A549 treated with CpdA at 1 μM for 4 hours (cell line): ENCODE data around the gene PLA2G12B. TPM values are rescaled to one million over a fixed set of nuclear protein-coding genes. Genes with fewer than 3 reads are reported as not detected.

Source experiments
- total RNA-seq: library from RNA; stranded (reverse); fragments of 200-300 nt; extraction: Qiagen RNA extraction; gene quantifications from 5 replicates; pipeline ENCODE4 v1.2.3, GENCODE V29; 2022; ENCODE audit warnings: low read depth

The PLA2G12B gene, protein sequence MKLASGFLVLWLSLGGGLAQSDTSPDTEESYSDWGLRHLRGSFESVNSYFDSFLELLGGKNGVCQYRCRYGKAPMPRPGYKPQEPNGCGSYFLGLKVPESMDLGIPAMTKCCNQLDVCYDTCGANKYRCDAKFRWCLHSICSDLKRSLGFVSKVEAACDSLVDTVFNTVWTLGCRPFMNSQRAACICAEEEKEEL
- not detected in 5 replicates for total RNA-seq

GRCh38 chr10:72954596-72955554 is at the start of gene PLA2G12B:
Gene PLA2G12B, minus strand, starts transcription at chr10:72954806. Its CDS starts 121 bp downstream, at chr10:72954685.

GRCh38 chr10:72893136-72893798 is 61.3 kb downstream of the PLA2G12B start, which contains the start of gene OIT3:
Gene OIT3, plus strand, starts transcription at chr10:72893739. Its CDS starts 60 bp downstream, at chr10:72893799.

Other genes starting within 250 kb of the PLA2G12B start
- gene OIT3, start 61.1 kb downstream of the PLA2G12B start, total RNA-seq, result 0.03 to 0.13 TPM (median 0.05 TPM) in 4 of 5 replicates, not detected in the other
- 19.7 to 29.1 TPM (median 22.6 TPM) in 5 replicates for gene P4HA1, start 142.1 kb upstream of the PLA2G12B start, total RNA-seq
- gene NUDT13, start 155.6 kb upstream of the PLA2G12B start, total RNA-seq, result 2.2 to 5.4 TPM (median 2.9 TPM) in 5 replicates
- 26.8 to 34.5 TPM (median 27.4 TPM) in 5 replicates for gene ECD, start 213.2 kb upstream of the PLA2G12B start, total RNA-seq
- gene FAM149B1, start 213.3 kb upstream of the PLA2G12B start, total RNA-seq, result 6.3 to 8.1 TPM (median 7.7 TPM) in 5 replicates